Peyer's patch (tissue), 4 donors: ENCODE measurements around the gene NOS1AP. TPM values are rescaled to one million over a fixed set of nuclear protein-coding genes. Genes with fewer than 3 reads are reported as not detected.

Source experiments
- DNase-seq, 3 donors: peaks; one replicate each; pipeline ENCODE4 v3.0.0-alpha.2; 2017 to 2019
- H3K27ac ChIP-seq, 4 donors: fragments of 200-600 bp; sonication (generic); one replicate each; pipeline ENCODE4 v1.5.1; 2016 to 2019
- H3K27me3 ChIP-seq, 2 donors: fragments of 200-600 bp; sonication (generic); one replicate each; pipeline ENCODE4 v1.5.1; 2019
- H3K36me3 ChIP-seq, 3 donors: fragments of 200-600 bp; sonication (generic); one replicate each; pipeline ENCODE4 v1.5.1; 2016 to 2019
- H3K4me1 ChIP-seq, 4 donors: fragments of 200-600 bp; sonication (generic); one replicate each; pipeline ENCODE4 v1.5.1; 2016 to 2019
- H3K4me3 ChIP-seq, 4 donors: fragments of 200-600 bp; sonication (generic); 1 replicate in 3 of 4; 2 replicates in 1 of 4; pipeline ENCODE4 v1.5.1; 2016 to 2019; ENCODE audit warnings: mild to moderate bottlenecking in 1 of 4
- H3K9me3 ChIP-seq, 4 donors: fragments of 200-600 bp; sonication (generic); one replicate each; pipeline ENCODE4 v1.5.1; 2016 to 2019; ENCODE audit warnings: mild to moderate bottlenecking in 1 of 4
- POLR2A ChIP-seq, 2 donors: fragments of 450-650 bp; IDR thresholded peaks; one replicate each; pipeline ENCODE4 v1.5.1; 2017; ENCODE audit warnings: antibody characterized with exemption in 2 of 2, mild to moderate bottlenecking in 2 of 2, moderate library complexity in 2 of 2
- total RNA-seq, 4 donors: library from RNA; depleted of rRNA; stranded (reverse); fragments of >200 nt; gene quantifications; one replicate each; pipeline ENCODE4 v1.1.0, GENCODE V29; 2016
- TF ChIP-seq, protein P1 (sequence below), 6 experiments: fragments of 450-650 bp in 4 of 6; fragments of 200-600 bp in 2 of 6; sonication (generic) in 1 of 6; IDR thresholded peaks; one replicate each; pipeline ENCODE4 v1.5.1; 2017 to 2019; ENCODE audit warnings: antibody characterized with exemption in 6 of 6, mild to moderate bottlenecking in 3 of 6, moderate library complexity in 1 of 6

Gene NOS1AP
- total RNA-seq, 4 donors from 2014 or later, result 6.3 to 18.5 (median 11.9) TPM

DNA sequence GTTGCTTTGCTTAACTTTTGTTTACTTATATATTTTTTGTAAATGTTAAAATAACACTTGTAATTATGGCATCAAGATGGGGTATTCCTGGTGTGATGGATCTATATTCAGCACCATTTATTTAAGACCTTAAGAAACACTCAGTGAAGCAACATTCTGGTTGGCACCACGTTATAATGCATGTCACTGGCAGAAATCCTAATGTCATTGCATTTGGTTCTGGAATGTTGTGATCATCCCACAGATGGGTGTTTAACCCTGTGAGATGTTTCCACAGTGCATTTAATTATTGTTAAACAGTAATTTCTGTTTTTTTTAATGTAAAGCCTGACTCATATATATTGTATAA lies 116.5 kb downstream of the NOS1AP start:
- no peaks in the 10 kb centered on the region for H3K27me3 ChIP-seq
- no peaks in the 10 kb centered on the region for H3K9me3 ChIP-seq
- H3K36me3 ChIP-seq, result no peaks in the 10 kb centered on the region
- H3K27ac ChIP-seq, result no peak overlapping the region
- TF ChIP-seq POLR2A (IDR thresholded peaks at IDR 0.05), result no peak
- TF ChIP-seq, protein P1, sequence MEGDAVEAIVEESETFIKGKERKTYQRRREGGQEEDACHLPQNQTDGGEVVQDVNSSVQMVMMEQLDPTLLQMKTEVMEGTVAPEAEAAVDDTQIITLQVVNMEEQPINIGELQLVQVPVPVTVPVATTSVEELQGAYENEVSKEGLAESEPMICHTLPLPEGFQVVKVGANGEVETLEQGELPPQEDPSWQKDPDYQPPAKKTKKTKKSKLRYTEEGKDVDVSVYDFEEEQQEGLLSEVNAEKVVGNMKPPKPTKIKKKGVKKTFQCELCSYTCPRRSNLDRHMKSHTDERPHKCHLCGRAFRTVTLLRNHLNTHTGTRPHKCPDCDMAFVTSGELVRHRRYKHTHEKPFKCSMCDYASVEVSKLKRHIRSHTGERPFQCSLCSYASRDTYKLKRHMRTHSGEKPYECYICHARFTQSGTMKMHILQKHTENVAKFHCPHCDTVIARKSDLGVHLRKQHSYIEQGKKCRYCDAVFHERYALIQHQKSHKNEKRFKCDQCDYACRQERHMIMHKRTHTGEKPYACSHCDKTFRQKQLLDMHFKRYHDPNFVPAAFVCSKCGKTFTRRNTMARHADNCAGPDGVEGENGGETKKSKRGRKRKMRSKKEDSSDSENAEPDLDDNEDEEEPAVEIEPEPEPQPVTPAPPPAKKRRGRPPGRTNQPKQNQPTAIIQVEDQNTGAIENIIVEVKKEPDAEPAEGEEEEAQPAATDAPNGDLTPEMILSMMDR (IDR thresholded peaks at IDR 0.05), result no peak
- H3K4me3 ChIP-seq, result no peak overlapping the region
- no peaks in the 10 kb centered on the region for H3K4me1 ChIP-seq
- no peak for DNase-seq

- Histone ChIP-seq H3K9me3 (no peaks in the 10 kb centered on the region), H3K27ac (no peak overlapping the region), H3K36me3 (no peaks in the 10 kb centered on the region), H3K4me1 (no peaks in the 10 kb centered on the region), H3K27me3 (no peaks in the 10 kb centered on the region), H3K4me3 (no peak overlapping the region)
- no peak for DNase-seq
- TF ChIP-seq, protein P1 (IDR thresholded peaks at IDR 0.05), result no peak
- no peak for TF ChIP-seq POLR2A (IDR thresholded peaks at IDR 0.05)
Observed at GRCh38 chr1:162186406-162186805, 116.9 kb downstream of the NOS1AP start.

DNA sequence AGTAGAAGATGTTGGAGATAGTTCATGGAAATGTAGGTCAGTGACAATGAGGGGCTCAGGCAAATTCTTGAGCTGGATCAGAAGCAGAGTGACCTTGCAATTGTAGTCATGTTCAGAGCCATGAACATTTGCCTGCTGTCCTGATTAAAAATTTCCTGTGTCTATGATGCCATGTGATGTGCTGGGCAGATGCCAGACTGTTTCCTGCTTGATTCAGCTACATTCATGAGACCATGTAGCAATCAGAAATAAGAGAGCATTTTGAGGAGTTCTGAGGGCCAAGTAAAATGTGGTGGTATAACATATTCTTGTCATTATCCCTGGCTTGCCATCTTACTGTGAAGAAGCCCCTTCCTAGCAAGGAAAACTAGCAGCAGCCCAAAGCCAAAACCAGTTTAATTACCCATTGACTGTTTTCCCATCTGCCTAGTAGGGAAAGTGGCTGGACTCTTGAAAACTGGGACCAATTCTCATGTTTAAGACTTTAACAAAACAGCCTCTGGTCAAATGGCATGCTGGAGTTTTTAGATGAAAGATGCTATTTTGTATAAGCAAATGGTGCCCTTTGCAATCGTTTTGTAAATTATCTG lies 118.3 kb downstream of the NOS1AP start:
- H3K27ac ChIP-seq, result no peak overlapping the region
- H3K36me3 ChIP-seq, result no peaks in the 10 kb centered on the region
- no peaks in the 10 kb centered on the region for H3K9me3 ChIP-seq
- DNase-seq, result no peak
- no peaks in the 10 kb centered on the region for H3K4me1 ChIP-seq
- no peaks in the 10 kb centered on the region for H3K27me3 ChIP-seq
- TF ChIP-seq POLR2A (IDR thresholded peaks at IDR 0.05), result no peak
- TF ChIP-seq, protein P1 (IDR thresholded peaks at IDR 0.05), result no peak
- no peak overlapping the region for H3K4me3 ChIP-seq

- Histone ChIP-seq H3K27me3 (no peaks in the 10 kb centered on the region), H3K27ac (no peak overlapping the region), H3K4me1 (peaks cover 0 to 4% (median 0%) of the 10 kb centered on the region in 4 donors), H3K4me3 (no peak overlapping the region), H3K9me3 (no peaks in the 10 kb centered on the region), H3K36me3 (no peaks in the 10 kb centered on the region)
- TF ChIP-seq, protein P1 (IDR thresholded peaks at IDR 0.05), result no peak
- no peak for TF ChIP-seq POLR2A (IDR thresholded peaks at IDR 0.05)
- DNase-seq, result no peak
Observed at GRCh38 chr1:162189345-162189744, 119.9 kb downstream of the NOS1AP start.

- no peak for DNase-seq
- H3K4me1 ChIP-seq, result peaks cover 0 to 6% (median 1%) of the 10 kb centered on the region in 4 donors
- no peak for TF ChIP-seq POLR2A (IDR thresholded peaks at IDR 0.05)
- TF ChIP-seq, protein P1 (IDR thresholded peaks at IDR 0.05), result no peak
- H3K9me3 ChIP-seq, result no peaks in the 10 kb centered on the region
- no peaks in the 10 kb centered on the region for H3K27me3 ChIP-seq
- H3K36me3 ChIP-seq, result no peaks in the 10 kb centered on the region
- H3K27ac ChIP-seq, result no peak overlapping the region
- no peak overlapping the region for H3K4me3 ChIP-seq
Observed at GRCh38 chr1:162191396-162192305, 122.2 kb downstream of the NOS1AP start.
